Measurements from ENCODE around the gene MT1X. TPM values are rescaled to one million over a fixed set of nuclear protein-coding genes. Genes with fewer than 3 reads are reported as not detected.

MT1X gene
- total and polyA plus RNA-seq, 2 of the 13 experiments (the other 11 are each of a cell fraction or from before 2014, with no cell fraction given) = 19.7 to 288 TPM

DNA sequence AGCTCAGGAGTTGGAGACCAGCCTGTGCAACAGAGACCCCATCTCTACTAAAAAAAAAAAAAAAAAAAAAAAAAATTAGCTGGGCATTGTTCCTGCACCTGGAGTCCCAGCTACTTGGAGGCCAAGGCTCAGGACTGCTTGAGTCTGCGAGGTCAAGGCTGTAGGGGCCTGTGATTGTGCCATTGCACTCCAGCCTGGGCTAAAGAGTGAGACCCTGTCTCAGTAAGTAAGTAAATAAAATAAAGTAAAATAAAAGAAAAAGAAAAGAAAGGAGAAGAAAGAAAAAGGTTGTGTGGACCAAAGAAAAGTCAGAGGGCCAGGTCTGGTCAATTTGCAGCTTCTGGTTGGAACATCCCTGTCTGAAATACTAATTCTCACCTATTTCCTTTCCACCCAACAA lies 18.4 kb downstream of the MT1X start (continued):
- TF ChIP-seq ARNTL (CRISPR knock-in tag; IDR thresholded peaks at IDR 0.05) = no peak
- no peak for TF ChIP-seq HOXD1 (CRISPR knock-in tag; IDR thresholded peaks at IDR 0.05)
- no peak for TF ChIP-seq EED (CRISPR knock-in tag; IDR thresholded peaks at IDR 0.05)

DNA sequence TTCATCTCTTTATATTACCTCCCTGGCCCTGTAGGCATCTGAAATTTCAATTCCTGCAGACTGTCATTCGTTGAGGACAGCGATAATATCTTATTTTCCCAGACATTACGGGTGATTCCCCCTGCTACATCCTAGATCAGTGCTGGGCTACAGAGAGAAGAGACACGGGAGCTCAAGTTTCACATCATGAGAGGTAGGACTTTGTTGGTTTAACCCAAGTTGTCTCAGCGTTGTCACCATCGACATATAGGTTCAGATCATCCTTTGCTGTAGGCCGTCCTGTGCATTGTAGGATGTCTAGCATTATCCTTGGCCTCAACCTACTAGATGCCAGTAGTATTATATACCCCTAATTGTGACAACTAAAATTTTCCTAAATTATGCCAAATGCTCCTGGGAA lies 19.3 kb downstream of the MT1X start:
- no peak for FAIRE-seq
- H3K36me3 ChIP-seq (replicated peaks in 1 of 2; ENCODE audit: control insufficient read depth in 1 of 2, insufficient read depth in 2 of 2, low read length in 2 of 2) = no peaks in the 10 kb centered on the region
- H3K9ac ChIP-seq (ENCODE audit: insufficient read depth, low read depth, low read length) = no peak overlapping the region
- peaks cover 8% of the 10 kb centered on the region; the same call in 1 of the 2 replicates for H3K4me1 ChIP-seq (ENCODE audit: insufficient read depth, low read length)
- CTCF ChIA-PET (ENCODE audit: low intra/inter-chr PET ratio, low total read pairs) = interaction anchor here (1.1 to 2.6 kb wide), 7 partner anchors 28 to 1237 kb away, joined by 4 to 36 read pairs (median 15); no protein-coding TSS in a partner anchor
- H2AFZ ChIP-seq (ENCODE audit: low read length) = no peak overlapping the region
- no peak for TF ChIP-seq ELF1 (CRISPR knock-in tag; IDR thresholded peaks at IDR 0.05)
- TF ChIP-seq, protein P1, sequence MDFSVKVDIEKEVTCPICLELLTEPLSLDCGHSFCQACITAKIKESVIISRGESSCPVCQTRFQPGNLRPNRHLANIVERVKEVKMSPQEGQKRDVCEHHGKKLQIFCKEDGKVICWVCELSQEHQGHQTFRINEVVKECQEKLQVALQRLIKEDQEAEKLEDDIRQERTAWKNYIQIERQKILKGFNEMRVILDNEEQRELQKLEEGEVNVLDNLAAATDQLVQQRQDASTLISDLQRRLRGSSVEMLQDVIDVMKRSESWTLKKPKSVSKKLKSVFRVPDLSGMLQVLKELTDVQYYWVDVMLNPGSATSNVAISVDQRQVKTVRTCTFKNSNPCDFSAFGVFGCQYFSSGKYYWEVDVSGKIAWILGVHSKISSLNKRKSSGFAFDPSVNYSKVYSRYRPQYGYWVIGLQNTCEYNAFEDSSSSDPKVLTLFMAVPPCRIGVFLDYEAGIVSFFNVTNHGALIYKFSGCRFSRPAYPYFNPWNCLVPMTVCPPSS (IDR thresholded peaks at IDR 0.05) = no peak
- TF ChIP-seq ZNF234 (CRISPR knock-in tag; conservative IDR thresholded peaks at IDR 0.05) = no peak
- TF ChIP-seq AGO1 (IDR thresholded peaks at IDR 0.05; ENCODE audit: low read depth, low read length, poor library complexity, severe bottlenecking) = no peak
- TF ChIP-seq PHF5A (CRISPR knock-in tag; IDR thresholded peaks at IDR 0.05; ENCODE audit: low read depth, unreplicated experiment) = no peak
- no peak for TF ChIP-seq TAF15 (IDR thresholded peaks at IDR 0.05; ENCODE audit: low read depth, low read length, poor library complexity, severe bottlenecking)
- no peak for TF ChIP-seq POGZ (CRISPR knock-in tag; IDR thresholded peaks at IDR 0.05)
- TF ChIP-seq, protein P2, sequence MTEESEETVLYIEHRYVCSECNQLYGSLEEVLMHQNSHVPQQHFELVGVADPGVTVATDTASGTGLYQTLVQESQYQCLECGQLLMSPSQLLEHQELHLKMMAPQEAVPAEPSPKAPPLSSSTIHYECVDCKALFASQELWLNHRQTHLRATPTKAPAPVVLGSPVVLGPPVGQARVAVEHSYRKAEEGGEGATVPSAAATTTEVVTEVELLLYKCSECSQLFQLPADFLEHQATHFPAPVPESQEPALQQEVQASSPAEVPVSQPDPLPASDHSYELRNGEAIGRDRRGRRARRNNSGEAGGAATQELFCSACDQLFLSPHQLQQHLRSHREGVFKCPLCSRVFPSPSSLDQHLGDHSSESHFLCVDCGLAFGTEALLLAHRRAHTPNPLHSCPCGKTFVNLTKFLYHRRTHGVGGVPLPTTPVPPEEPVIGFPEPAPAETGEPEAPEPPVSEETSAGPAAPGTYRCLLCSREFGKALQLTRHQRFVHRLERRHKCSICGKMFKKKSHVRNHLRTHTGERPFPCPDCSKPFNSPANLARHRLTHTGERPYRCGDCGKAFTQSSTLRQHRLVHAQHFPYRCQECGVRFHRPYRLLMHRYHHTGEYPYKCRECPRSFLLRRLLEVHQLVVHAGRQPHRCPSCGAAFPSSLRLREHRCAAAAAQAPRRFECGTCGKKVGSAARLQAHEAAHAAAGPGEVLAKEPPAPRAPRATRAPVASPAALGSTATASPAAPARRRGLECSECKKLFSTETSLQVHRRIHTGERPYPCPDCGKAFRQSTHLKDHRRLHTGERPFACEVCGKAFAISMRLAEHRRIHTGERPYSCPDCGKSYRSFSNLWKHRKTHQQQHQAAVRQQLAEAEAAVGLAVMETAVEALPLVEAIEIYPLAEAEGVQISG (CRISPR knock-in tag; IDR thresholded peaks at IDR 0.05) = no peak
- POLR2A ChIA-PET = interaction anchor here (1.0 to 1.5 kb wide), 5 partner anchors 18 to 250 kb away, joined by 5 to 12 read pairs (median 6); partner anchors contain the start of genes MT1X, MT2A, NUDT21 and OGFOD1
- no peaks in the 10 kb centered on the region for H3K9me3 ChIP-seq (ENCODE audit: low read length)
- H3K4me2 ChIP-seq (ENCODE audit: low read depth, low read length) = no peak overlapping the region
- no peaks in the 10 kb centered on the region for H4K20me1 ChIP-seq (ENCODE audit: insufficient read depth, low read length)
- BruUV-seq (replicated peaks) = no TSS peak
- DNase-seq (ENCODE audit: low spot score) = no peak
- no peaks in the 10 kb centered on the region for H3K79me2 ChIP-seq (ENCODE audit: insufficient read depth, low read length)
- peaks cover 2 to 11% of the 10 kb centered on the region in 2 experiments; a peak in 2 of 5 replicates for H3K27me3 ChIP-seq (ENCODE audit: control insufficient read depth in 1 of 2, insufficient read depth in 2 of 2, low read length in 2 of 2)
- ATAC-seq = peak; percentile 23; the same call in 1 of the 3 replicates
- no peak overlapping the region for H3K27ac ChIP-seq (ENCODE audit: extremely low read length, insufficient read depth, low read length)
- 79% methylated on average over 7 of the region's 7 CpGs for WGBS (ENCODE audit: low lambda C conversion rate)
- intact Hi-C loops (cut with micrococcal nuclease; ENCODE audit: unreplicated experiment) = loop anchor here (5.0 kb wide), 1 partner anchor 44 kb away; the partner anchor contains the start of gene MT1F
- no peak overlapping the region for H3K4me3 ChIP-seq (replicated peaks in 1 of 3; ENCODE audit: insufficient read depth in 1 of 3, low read depth in 2 of 3, low read length in 3 of 3)
- in situ Hi-C loops (cut with HindIII; ENCODE audit: extremely low pct_ligation_motif_present, low pct_unique_long_range_greater_than_20kb) = loop anchor here (5.0 to 10.0 kb wide), 3 partner anchors 99 to 187 kb away; no protein-coding TSS in a partner anchor

All from HepG2 (cell line).